Mucosa of descending colon (tissue), 3 donors: ENCODE results near the gene MED13. TPM values are rescaled to one million over a fixed set of nuclear protein-coding genes. Genes with fewer than 3 reads are reported as not detected.

Source experiments
- ATAC-seq: fragments of 200-7000 bp; cut with Tn5 transposase; one replicate; pipeline ENCODE4 v1.9.1; 2020; ENCODE audit warnings: mild to moderate bottlenecking, moderate library complexity
- DNase-seq, 3 donors: peaks; one replicate each; pipeline ENCODE4 v3.0.0-alpha.2; 2020
- H3K36me3 ChIP-seq: fragments of 200-600 bp; one replicate; pipeline ENCODE4 v1.8.0; 2021; ENCODE audit warnings: low read depth, mild to moderate bottlenecking
- H3K4me1 ChIP-seq: fragments of 200-600 bp; one replicate; pipeline ENCODE4 v1.8.0; 2021; ENCODE audit warnings: low read depth, mild to moderate bottlenecking
- H3K4me3 ChIP-seq: fragments of 200-600 bp; one replicate; pipeline ENCODE4 v1.8.0; 2021; ENCODE audit warnings: mild to moderate bottlenecking
- H3K9me3 ChIP-seq: fragments of 200-600 bp; one replicate; pipeline ENCODE4 v1.8.0; 2021; ENCODE audit warnings: mild to moderate bottlenecking
- CTCF ChIP-seq: fragments of 200-600 bp; IDR thresholded peaks from one replicate; pipeline ENCODE4 v1.8.0; 2022; ENCODE audit warnings: antibody characterized with exemption, mild to moderate bottlenecking
- intact Hi-C, 2 donors: fragments of 100-400 bp; cut with DNase I in 1 of 2; cut with micrococcal nuclease in 1 of 2; formaldehyde crosslinking; loops; one replicate each; pipeline versions ENCODE4 v1.11.0 to v1.11.1; 2022; cut with DNase I, micrococcal nuclease
- total RNA-seq, 3 donors: library from RNA; stranded (reverse); fragmentation: NEBNext Ultra II Directional in 2 of 3; extraction: Animal tissue kit (Norgen Biotek cat#: 25700) in 2 of 3; gene quantifications; one replicate each; pipeline versions ENCODE4 v1.2.1 to v1.2.4, GENCODE V29; 2021 to 2023
- donor health status: DM: no; HTN: no; CAD: no; lungs with moderate emphysema.
- donor health status: DM: no; HTN: no; CAD: no.
- donor health status: DM: no; HTN: yes; CAD: no.

MED13 gene
- total RNA-seq, 3 donors from 2014 or later, result 71.1 to 104 (median 82.4) TPM

GRCh38 chr17:62093188-62094155 is 28.4 kb upstream of the MED13 start:
- intact Hi-C loops, result no loop called here
- DNase-seq, result no peak

GRCh38 chr17:62092784-62093183 is 27.7 kb upstream of the MED13 start:
- no peaks in the 10 kb centered on the region for H3K9me3 ChIP-seq
- no peaks in the 10 kb centered on the region for H3K36me3 ChIP-seq
- intact Hi-C loops, result no loop called here
- no peaks in the 10 kb centered on the region for H3K4me1 ChIP-seq
- DNase-seq (no peak), ATAC-seq (no peak)
- no peak overlapping the region for H3K4me3 ChIP-seq
- TF ChIP-seq CTCF, result no peak

More at GRCh38 chr17:62093188-62094155, 28.4 kb upstream of the MED13 start:
- no peak for TF ChIP-seq CTCF
- H3K4me3 ChIP-seq, result no peak overlapping the region
- H3K36me3 ChIP-seq, result no peaks in the 10 kb centered on the region
- no peaks in the 10 kb centered on the region for H3K9me3 ChIP-seq
- peak; percentile 37 for ATAC-seq
- no peaks in the 10 kb centered on the region for H3K4me1 ChIP-seq

- no peaks in the 10 kb centered on the region for H3K36me3 ChIP-seq
- H3K9me3 ChIP-seq, result no peaks in the 10 kb centered on the region
- DNase-seq (no peak), ATAC-seq (no peak)
- no peaks in the 10 kb centered on the region for H3K4me1 ChIP-seq
- intact Hi-C loops, result no loop called here
- no peak overlapping the region for H3K4me3 ChIP-seq
- no peak for TF ChIP-seq CTCF
Measured at GRCh38 chr17:62091804-62092203, 26.7 kb upstream of the MED13 start.

GRCh38 chr17:62090868-62091267 is 25.8 kb upstream of the MED13 start:
- TF ChIP-seq CTCF, result no peak
- intact Hi-C loops, result no loop called here
- ATAC-seq (no peak), DNase-seq (no peak)
- H3K36me3 ChIP-seq, result no peaks in the 10 kb centered on the region
- H3K9me3 ChIP-seq, result no peaks in the 10 kb centered on the region
- H3K4me3 ChIP-seq, result no peak overlapping the region
- no peaks in the 10 kb centered on the region for H3K4me1 ChIP-seq

- Histone ChIP-seq H3K9me3 (no peaks in the 10 kb centered on the region), H3K36me3 (no peaks in the 10 kb centered on the region), H3K4me1 (no peaks in the 10 kb centered on the region), H3K4me3 (no peak overlapping the region)
- TF ChIP-seq CTCF, result no peak
- ATAC-seq, result no peak
- intact Hi-C loops, result no loop called here
- DNase-seq, result no peak
Measured at GRCh38 chr17:62090021-62090824, 25.1 kb upstream of the MED13 start.
